Neutrophil (primary cell): ENCODE measurements around the gene LTN1.

Experiments
- H3K27ac ChIP-seq: fragments of 200-600 bp; sonication (generic); 2 replicates; pipeline ENCODE4 v1.5.1; 2016; ENCODE audit warnings: mild to moderate bottlenecking, moderate library complexity
- H3K27me3 ChIP-seq: fragments of 200-600 bp; sonication (generic); 2 replicates; pipeline ENCODE4 v1.6.0; 2016; ENCODE audit warnings: mild to moderate bottlenecking
- H3K36me3 ChIP-seq: fragments of 200-600 bp; sonication (generic); 2 replicates; pipeline ENCODE4 v1.5.1; 2017
- H3K4me1 ChIP-seq, 2 experiments: fragments of 200-600 bp in 1 of 2; sonication (generic) in 1 of 2; 1 replicate in 1 of 2; 2 replicates in 1 of 2; pipeline versions ENCODE4 v1.5.1 to v1.6.1; 2013 to 2016; ENCODE audit warnings: low read depth in 1 of 2, low read length in 1 of 2, mild to moderate bottlenecking in 1 of 2, moderate library complexity in 1 of 2; ENCODE audit not compliant: control insufficient read depth in 1 of 2, insufficient read depth in 1 of 2
- H3K4me3 ChIP-seq, 2 experiments: fragments of 200-600 bp in 1 of 2; sonication (generic) in 1 of 2; 1 replicate in 1 of 2; 2 replicates in 1 of 2; pipeline ENCODE4 v1.5.1; 2013 to 2016; ENCODE audit warnings: low read depth in 1 of 2, low read length in 1 of 2, mild to moderate bottlenecking in 1 of 2, moderate library complexity in 1 of 2
- H3K9me3 ChIP-seq: fragments of 200-600 bp; sonication (generic); 2 replicates; pipeline ENCODE4 v1.5.1; 2016
- TF ChIP-seq, protein P1 (sequence below): fragments of 200-600 bp; sonication (generic); IDR thresholded peaks from 2 replicates; pipeline ENCODE4 v1.5.1; 2016; ENCODE audit warnings: antibody characterized with exemption

Gene LTN1

DNA sequence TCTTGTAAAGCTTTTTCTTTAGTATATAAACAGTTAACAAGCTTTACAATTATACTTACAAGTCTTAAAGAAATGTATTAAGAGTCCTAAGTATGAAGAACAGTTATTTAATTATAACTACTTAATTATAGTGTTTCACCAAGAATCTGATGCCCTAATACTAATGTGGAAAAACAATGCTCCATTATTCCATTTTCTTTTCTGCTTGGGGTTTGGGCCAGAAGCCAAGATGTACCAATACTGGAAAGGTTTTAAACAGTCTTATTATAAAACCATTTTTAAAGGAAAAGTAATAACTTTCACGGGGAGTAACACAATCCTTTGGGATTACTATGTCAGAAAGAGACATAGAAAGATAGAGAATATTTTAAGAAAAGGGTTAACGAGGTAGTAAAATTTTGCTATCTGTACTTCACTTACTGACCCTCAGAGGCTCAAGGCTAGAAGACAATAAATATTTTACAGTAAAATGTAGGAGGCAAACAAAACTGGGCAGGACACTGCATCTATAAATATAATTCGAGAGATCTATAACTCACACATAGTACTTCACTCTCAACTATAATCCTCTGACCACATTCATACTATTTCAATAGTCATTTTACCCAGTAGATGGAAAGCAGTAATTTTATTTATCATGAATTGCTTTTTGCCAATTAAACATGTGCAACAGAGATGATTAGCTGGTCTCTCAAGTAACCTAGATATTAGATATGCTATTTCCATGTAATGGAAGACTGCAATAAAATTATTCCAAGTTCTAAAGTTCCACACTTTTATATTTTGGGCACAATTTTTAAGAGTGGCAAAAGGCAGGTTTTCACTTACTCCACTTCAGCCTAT lies 63.9 kb downstream of the LTN1 start:
- Histone ChIP-seq H3K36me3 (peaks cover 63% of the 10 kb centered on the region), H3K27ac (no peak overlapping the region), H3K9me3 (no peaks in the 10 kb centered on the region), H3K4me3 (no peak overlapping the region), H3K4me1 (no peaks in the 10 kb centered on the region), H3K27me3 (no peaks in the 10 kb centered on the region)
- TF ChIP-seq, protein P1, sequence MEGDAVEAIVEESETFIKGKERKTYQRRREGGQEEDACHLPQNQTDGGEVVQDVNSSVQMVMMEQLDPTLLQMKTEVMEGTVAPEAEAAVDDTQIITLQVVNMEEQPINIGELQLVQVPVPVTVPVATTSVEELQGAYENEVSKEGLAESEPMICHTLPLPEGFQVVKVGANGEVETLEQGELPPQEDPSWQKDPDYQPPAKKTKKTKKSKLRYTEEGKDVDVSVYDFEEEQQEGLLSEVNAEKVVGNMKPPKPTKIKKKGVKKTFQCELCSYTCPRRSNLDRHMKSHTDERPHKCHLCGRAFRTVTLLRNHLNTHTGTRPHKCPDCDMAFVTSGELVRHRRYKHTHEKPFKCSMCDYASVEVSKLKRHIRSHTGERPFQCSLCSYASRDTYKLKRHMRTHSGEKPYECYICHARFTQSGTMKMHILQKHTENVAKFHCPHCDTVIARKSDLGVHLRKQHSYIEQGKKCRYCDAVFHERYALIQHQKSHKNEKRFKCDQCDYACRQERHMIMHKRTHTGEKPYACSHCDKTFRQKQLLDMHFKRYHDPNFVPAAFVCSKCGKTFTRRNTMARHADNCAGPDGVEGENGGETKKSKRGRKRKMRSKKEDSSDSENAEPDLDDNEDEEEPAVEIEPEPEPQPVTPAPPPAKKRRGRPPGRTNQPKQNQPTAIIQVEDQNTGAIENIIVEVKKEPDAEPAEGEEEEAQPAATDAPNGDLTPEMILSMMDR: no peak

- Histone ChIP-seq H3K4me3 (no peak overlapping the region), H3K36me3 (peaks cover 55% of the 10 kb centered on the region), H3K9me3 (no peaks in the 10 kb centered on the region), H3K27ac (no peak overlapping the region), H3K27me3 (no peaks in the 10 kb centered on the region), H3K4me1 (no peaks in the 10 kb centered on the region)
- TF ChIP-seq, protein P1: no peak
Measured at GRCh38 chr21:28927130-28927529, 65.5 kb downstream of the LTN1 start.

- H3K27ac ChIP-seq: no peak overlapping the region
- H3K27me3 ChIP-seq: no peaks in the 10 kb centered on the region
- H3K9me3 ChIP-seq: no peaks in the 10 kb centered on the region
- no peaks in the 10 kb centered on the region for H3K4me1 ChIP-seq
- TF ChIP-seq, protein P1: no peak
- H3K36me3 ChIP-seq: peaks cover 32% of the 10 kb centered on the region
- H3K4me3 ChIP-seq: no peak overlapping the region
Measured at GRCh38 chr21:28923439-28923975, 69.2 kb downstream of the LTN1 start.

- Histone ChIP-seq H3K36me3 (peaks cover 23% of the 10 kb centered on the region), H3K4me3 (no peak overlapping the region), H3K9me3 (no peaks in the 10 kb centered on the region), H3K4me1 (no peaks in the 10 kb centered on the region), H3K27me3 (no peaks in the 10 kb centered on the region), H3K27ac (no peak overlapping the region)
- TF ChIP-seq, protein P1: no peak
Measured at GRCh38 chr21:28922368-28922767, 70.3 kb downstream of the LTN1 start.

GRCh38 chr21:28916150-28916893 lies 76.4 kb downstream of the LTN1 start:
- TF ChIP-seq, protein P1: no peak
- H3K4me3 ChIP-seq: no peak overlapping the region
- no peak overlapping the region for H3K27ac ChIP-seq
- peaks cover 1% of the 10 kb centered on the region for H3K27me3 ChIP-seq
- H3K9me3 ChIP-seq: no peaks in the 10 kb centered on the region
- no peaks in the 10 kb centered on the region for H3K36me3 ChIP-seq
- H3K4me1 ChIP-seq: no peaks in the 10 kb centered on the region
